DOHH2 (cell line): ENCODE results near the gene PPAT.

Experiments
- CTCF ChIP-seq: fragments of 200-600 bp; sonication (generic); IDR thresholded peaks from one replicate; pipeline ENCODE4 v1.5.1; 2014; ENCODE audit warnings: antibody characterized with exemption, mild to moderate bottlenecking, low read depth, low read length; ENCODE audit not compliant: poor library complexity, severe bottlenecking
- EZH2phosphoT487 ChIP-seq: fragments of 200-600 bp; sonication (generic); IDR thresholded peaks from 2 replicates; pipeline ENCODE4 v1.6.1; 2017; ENCODE audit warnings: borderline replicate concordance, mild to moderate bottlenecking, antibody characterized with exemption, low read length, moderate library complexity, mixed read lengths

DNA sequence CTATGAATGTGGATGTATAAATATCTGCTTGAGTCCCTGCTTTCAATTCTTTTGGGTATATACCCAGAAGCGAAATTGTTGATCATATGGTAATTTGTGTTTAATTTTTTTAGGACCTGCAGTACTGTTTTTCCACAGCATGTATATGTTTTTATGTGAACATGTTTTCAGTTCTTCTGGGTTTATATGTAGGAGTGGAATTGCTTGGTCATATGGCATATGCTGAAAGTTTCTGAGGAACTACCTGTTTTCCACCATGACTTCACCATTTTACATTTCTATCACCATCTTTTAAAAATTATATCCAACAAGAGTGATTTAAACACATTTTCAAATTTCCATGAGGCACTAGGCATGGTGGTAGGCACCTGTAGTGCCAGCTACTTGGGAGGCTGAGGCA, 8.2 kb downstream of the PPAT start:
- TF ChIP-seq CTCF, result no peak
- no peak for TF ChIP-seq EZH2phosphoT487
